ENCODE results near the gene PPP1R15B. TPM values are rescaled to one million over a fixed set of nuclear protein-coding genes. Genes with fewer than 3 reads are reported as not detected.

The PPP1R15B gene
- total RNA-seq, 1 donor from 2014 or later: 41.0 TPM

DNA sequence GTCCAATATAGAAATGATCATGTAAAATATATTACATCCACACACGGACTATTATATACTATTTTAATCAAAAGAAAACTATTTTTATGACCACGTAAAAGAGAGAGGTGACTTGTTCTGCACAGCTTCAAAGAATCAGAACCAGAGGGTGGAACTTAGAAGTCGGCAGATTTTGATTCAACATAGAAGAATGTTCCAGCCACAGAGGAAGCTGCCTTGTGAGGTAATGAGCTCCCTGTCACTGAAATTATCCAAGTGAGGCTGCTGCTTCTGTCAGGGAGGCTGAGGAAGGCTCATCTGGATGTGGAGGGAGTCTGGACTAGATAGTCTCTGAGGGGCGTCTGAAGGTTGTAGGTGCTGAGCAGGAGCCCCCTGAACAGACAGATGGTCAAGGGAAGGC is 54.6 kb downstream of the PPP1R15B start:
- H3K27me3 Mint-ChIP-seq (ENCODE audit: low read depth): peaks cover 11% of the 10 kb centered on the region
- DNase-seq (ENCODE audit: low spot score): no peak
- no peak overlapping the region for H3K4me3 Mint-ChIP-seq (ENCODE audit: unreplicated experiment)
- H3K9me3 Mint-ChIP-seq (ENCODE audit: low read depth): no peaks in the 10 kb centered on the region
- peaks cover 3% of the 10 kb centered on the region for H3K4me1 Mint-ChIP-seq (ENCODE audit: low read depth)
- no peak overlapping the region for H3K27ac Mint-ChIP-seq (ENCODE audit: unreplicated experiment)
- no peaks in the 10 kb centered on the region for H3K36me3 Mint-ChIP-seq (ENCODE audit: low read depth)
- TF ChIP-seq CTCF (IDR thresholded peaks at IDR 0.05): no peak

- Mint-ChIP-seq H3K27ac (ENCODE audit: unreplicated experiment) (no peak overlapping the region), H3K4me3 (ENCODE audit: unreplicated experiment) (no peak overlapping the region), H3K36me3 (ENCODE audit: low read depth) (no peaks in the 10 kb centered on the region), H3K4me1 (ENCODE audit: low read depth) (peaks cover 3% of the 10 kb centered on the region), H3K27me3 (ENCODE audit: low read depth) (peaks cover 11% of the 10 kb centered on the region), H3K9me3 (ENCODE audit: low read depth) (no peaks in the 10 kb centered on the region)
- DNase-seq (ENCODE audit: low spot score): no peak
- no peak for TF ChIP-seq CTCF (IDR thresholded peaks at IDR 0.05)
Measured at GRCh38 chr1:204355913-204356312, 55.7 kb downstream of the PPP1R15B start.

DNA sequence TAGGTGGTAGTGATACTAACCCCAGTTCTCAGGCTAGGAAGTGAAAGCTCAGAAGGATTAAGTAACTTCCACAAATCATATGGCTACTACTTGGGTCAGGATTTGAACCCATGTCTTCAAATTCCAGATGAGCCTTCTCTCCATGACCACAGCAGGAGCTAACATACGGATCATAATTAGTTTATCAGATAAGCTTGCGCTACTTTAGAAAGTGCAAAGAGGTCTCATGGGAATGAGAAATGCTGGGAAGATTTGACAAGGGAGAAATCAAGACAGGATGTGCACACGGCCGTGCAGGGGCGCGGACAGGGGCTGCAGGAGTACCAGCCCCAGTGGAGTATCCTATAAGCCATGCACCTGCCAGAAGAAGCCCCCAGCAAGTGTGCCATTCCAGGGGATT is 57.0 kb downstream of the PPP1R15B start:
- Mint-ChIP-seq H3K4me1 (ENCODE audit: low read depth) (peaks cover 5% of the 10 kb centered on the region), H3K27me3 (ENCODE audit: low read depth) (peaks cover 11% of the 10 kb centered on the region), H3K9me3 (ENCODE audit: low read depth) (no peaks in the 10 kb centered on the region), H3K4me3 (ENCODE audit: unreplicated experiment) (no peak overlapping the region), H3K27ac (ENCODE audit: unreplicated experiment) (no peak overlapping the region), H3K36me3 (ENCODE audit: low read depth) (no peaks in the 10 kb centered on the region)
- no peak for TF ChIP-seq CTCF (IDR thresholded peaks at IDR 0.05)
- no peak for DNase-seq (ENCODE audit: low spot score)

Other genes starting within 250 kb of the PPP1R15B start
- not detected in 3 replicates for gene REN, start 245.5 kb downstream of the PPP1R15B start, total RNA-seq
- 0.77 to 0.95 TPM (median 0.82 TPM) in 3 replicates for gene KISS1, start 215.3 kb downstream of the PPP1R15B start, total RNA-seq
- not detected in 3 replicates for gene GOLT1A, start 197.8 kb downstream of the PPP1R15B start, total RNA-seq
- 0.15 to 1.4 TPM (median 0.51 TPM) in 3 replicates for gene PLEKHA6, start 51.9 kb downstream of the PPP1R15B start, total RNA-seq
- 19.5 to 22.4 TPM (median 19.6 TPM) in 3 replicates for gene PIK3C2B, start 83.0 kb upstream of the PPP1R15B start, total RNA-seq
- gene MDM4, start 104.6 kb upstream of the PPP1R15B start, total RNA-seq: 35.3 to 51.1 TPM (median 39.1 TPM) in 3 replicates